ENCODE results near the gene MICOS13.

The MICOS13 gene

DNA sequence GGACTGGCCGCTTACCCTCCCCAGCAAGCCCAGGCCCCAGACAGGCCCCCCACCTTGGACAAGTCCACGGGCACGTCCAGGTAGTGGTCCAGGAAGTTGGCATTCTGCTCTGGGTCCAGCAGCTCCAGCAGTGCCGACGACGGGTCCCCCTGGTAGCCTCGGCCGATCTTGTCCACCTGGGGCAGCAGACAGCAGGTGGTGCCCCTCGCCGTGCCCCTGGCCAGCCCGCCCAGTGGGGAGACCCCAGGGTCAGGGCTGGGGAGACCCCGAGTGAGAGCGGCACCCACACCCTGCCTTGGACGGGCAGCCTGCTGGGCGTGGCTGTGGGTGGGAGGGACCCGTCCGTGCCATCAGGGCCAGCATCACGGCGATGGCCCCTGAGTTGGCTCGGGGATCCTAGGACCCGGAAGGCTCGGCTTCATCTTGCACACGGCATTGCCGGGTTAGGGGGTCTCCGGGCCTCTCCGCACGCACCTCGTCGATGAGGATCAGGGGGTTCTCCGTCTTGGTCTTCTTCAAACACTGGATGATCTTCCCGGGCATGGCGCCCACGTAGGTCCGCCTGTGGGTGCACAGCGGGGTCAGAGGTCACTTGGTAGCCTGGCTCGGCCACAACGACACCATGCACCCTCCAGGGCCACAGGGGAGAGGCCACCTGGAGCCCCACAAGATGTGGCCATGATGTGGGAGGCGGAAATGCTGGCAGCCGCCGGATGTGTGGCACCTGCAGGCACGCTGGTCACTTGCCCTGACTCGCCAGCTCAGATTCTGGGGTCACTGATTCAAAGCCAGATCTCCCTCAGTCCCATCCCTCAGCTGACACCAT, 16.1 kb upstream of the MICOS13 start:
- peak overlapping the region; percentile 61 for H3K27ac Mint-ChIP-seq (ENCODE audit: low read depth)
- H3K36me3 Mint-ChIP-seq (ENCODE audit: insufficient read depth), result peaks cover 68% of the 10 kb centered on the region
- peaks cover 11% of the 10 kb centered on the region for H3K4me1 Mint-ChIP-seq
- no peaks in the 10 kb centered on the region for H3K9me3 Mint-ChIP-seq
- no peaks in the 10 kb centered on the region for H3K27me3 Mint-ChIP-seq
- ATAC-seq (replicated peaks; ENCODE audit: extremely low read depth, poor library complexity, severe bottlenecking) (no peak), DNase-seq (ENCODE audit: low spot score in 2 of 2) (no peak)
- H3K4me3 Mint-ChIP-seq, result no peak overlapping the region

DNA sequence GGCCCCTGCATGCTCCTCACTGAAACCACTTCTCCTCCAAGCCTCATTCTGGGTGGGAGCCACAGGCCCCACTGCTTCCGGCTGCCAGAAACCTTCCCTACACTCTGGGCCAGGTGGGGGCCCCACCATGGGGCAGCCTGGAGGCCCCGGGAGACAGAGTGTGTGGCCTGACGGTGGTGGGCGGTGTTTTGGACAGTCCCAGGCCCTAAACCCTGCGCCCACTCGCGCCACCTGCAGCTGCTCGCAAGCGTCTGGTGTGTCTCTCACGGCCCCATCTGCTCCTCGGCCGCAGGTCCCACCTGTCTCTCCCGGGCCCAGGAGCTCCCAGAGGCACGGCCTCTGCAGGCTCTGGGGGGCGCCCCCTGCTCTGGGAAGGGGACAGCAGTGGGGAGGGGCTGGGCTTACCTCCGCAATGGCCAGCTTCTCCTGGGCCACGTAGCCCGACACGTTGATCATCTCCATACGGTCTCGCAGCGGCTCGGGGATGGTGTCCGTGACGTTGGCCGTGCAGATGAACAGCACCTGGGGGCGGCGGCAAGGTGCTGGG, 15.4 kb upstream of the MICOS13 start:
- DNase-seq (ENCODE audit: low spot score in 2 of 2), result no peak
- Mint-ChIP-seq H3K4me1 (peaks cover 15% of the 10 kb centered on the region), H3K36me3 (ENCODE audit: insufficient read depth) (peaks cover 70% of the 10 kb centered on the region), H3K27me3 (no peaks in the 10 kb centered on the region), H3K9me3 (no peaks in the 10 kb centered on the region), H3K27ac (ENCODE audit: low read depth) (peak overlapping the region; percentile 61), H3K4me3 (no peak overlapping the region)
- no peak for ATAC-seq (replicated peaks; ENCODE audit: extremely low read depth, poor library complexity, severe bottlenecking)

DNA sequence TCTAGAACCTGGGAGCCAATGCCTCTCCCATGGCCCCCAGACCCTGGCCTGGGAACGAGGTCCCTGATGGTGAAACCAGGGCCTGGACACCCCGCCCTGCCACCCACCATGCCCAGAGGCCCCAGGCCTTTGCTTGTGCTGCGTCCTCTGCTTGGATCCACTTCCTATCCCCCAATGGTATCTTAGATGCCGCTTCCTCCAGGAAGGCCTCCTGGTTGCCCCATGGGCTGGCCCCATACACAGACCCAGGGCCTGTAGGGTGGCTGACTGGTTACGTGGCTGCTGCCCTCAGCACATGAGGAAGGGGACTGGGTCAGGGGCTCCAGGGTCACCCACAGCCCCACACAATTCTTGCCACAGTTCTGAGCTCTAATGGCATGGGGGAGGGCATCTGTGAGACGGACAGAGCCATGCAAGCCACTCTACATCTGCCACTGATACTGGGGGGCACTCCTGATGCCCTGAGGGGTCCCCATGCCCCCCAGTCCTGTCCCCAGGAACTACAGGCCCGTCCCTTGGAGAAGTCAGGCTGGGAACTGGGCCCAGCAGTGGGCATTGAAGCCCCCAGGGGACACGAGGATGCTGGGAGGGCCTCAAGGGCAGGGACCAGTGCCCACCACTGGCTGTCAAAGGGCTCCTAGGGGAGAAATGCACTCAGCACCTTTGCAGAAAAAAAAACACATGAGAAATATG, 14.8 kb upstream of the MICOS13 start:
- Mint-ChIP-seq H3K4me1 (peaks cover 21% of the 10 kb centered on the region), H3K9me3 (no peaks in the 10 kb centered on the region)
- ATAC-seq (replicated peaks; ENCODE audit: extremely low read depth, poor library complexity, severe bottlenecking), result no peak

DNA sequence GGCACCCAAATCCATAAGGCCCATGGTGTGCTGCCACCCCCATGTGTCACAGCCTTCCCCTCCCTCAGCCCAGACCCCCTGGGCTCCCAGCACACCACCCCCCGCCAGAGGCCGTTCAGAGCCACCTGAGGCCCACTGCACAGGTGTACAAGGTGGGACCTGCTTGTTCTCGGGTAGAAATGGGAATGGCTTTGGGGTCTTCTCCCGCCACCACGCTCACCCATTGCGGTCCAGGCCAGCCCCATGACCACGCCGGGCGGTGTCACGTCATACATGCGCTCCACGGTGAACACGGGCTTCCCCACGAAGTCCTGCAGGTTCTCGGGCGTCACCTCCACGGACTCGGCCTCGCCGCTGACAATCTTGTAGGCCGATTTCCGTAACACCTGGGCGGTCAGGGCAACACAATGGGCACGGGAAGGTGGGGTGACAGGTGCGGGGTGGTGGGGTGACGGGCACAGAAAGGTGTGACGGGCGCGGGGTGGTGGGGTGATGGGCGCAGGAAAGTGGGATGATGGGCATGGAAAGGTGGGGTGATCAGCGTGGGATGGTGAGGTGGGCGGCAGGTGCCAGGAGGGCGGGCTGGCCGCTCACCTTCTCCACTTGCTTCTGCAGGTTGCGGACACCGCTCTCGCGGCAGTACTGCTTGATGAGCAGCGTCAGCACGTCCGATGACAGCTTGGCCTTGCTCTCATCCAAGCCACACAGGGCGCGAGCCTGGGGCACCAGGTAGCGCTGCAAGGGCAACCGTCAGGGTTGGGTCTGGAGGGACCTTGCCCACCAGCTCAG, 14.0 kb upstream of the MICOS13 start:
- H3K27me3 Mint-ChIP-seq, result no peaks in the 10 kb centered on the region
- peak overlapping the region; percentile 90 for H3K27ac Mint-ChIP-seq (ENCODE audit: low read depth)
- H3K4me3 Mint-ChIP-seq, result peak overlapping the region; percentile 7
- H3K36me3 Mint-ChIP-seq (ENCODE audit: insufficient read depth), result peaks cover 74% of the 10 kb centered on the region
- DNase-seq (ENCODE audit: low spot score in 2 of 2), result no peak
- peaks cover 26% of the 10 kb centered on the region for H3K4me1 Mint-ChIP-seq
- no peaks in the 10 kb centered on the region for H3K9me3 Mint-ChIP-seq
- ATAC-seq (replicated peaks; ENCODE audit: extremely low read depth, poor library complexity, severe bottlenecking), result no peak

More for the DNA sequence above, 14.8 kb upstream of the MICOS13 start:
- no peaks in the 10 kb centered on the region for H3K27me3 Mint-ChIP-seq
- H3K36me3 Mint-ChIP-seq (ENCODE audit: insufficient read depth), result peaks cover 72% of the 10 kb centered on the region
- H3K27ac Mint-ChIP-seq (ENCODE audit: low read depth), result peak overlapping the region; percentile 90
- H3K4me3 Mint-ChIP-seq, result no peak overlapping the region
- DNase-seq (ENCODE audit: low spot score in 2 of 2), result no peak

DNA sequence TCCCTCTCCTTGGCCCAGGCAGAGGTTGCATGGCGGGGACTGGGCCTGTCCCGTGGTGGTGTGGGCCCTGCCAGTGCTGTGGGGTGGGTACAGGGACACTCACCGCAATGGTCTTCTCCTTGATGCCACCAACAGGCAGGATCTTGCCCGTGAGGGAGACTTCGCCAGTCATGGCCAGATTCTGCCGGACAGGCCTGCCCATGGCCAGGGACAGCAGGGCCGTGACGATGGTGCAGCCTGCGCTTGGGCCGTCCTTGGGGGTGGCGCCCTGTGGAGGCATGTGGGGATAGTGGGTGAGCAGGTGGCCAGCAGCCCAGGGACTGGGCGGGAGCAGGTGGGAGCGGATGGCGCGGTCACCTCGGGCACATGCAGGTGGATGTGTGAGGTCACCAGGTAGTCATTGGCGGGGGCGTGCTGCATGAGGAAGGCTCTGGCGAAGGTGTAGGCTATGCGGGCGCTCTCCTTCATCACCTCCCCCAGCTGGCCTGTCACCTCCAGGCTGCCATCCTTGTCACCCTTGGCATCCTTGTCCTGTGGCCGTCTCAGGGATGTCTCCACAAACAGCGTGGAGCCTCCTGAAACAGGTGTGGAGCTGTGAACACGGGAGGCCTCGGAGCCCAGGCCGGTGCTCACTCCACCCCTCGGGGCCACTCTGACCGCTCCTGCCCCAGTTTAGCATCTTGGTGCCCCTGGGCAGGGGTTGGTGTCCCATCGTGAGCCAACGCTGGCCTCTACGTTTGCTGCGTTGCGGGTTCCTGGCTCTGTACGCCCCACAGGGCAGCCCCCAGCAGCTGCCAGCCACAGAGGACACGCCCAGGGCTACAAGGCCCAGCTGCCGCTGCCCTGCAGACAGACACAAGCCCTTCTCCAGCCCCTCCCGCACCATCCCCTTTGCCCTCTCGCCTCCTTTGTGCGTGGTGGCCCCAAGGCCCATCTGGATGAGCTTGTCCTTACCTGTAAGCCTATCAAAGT, 13.2 kb upstream of the MICOS13 start:
- no peaks in the 10 kb centered on the region for H3K27me3 Mint-ChIP-seq
- DNase-seq (ENCODE audit: low spot score in 2 of 2) (no peak), ATAC-seq (replicated peaks; ENCODE audit: extremely low read depth, poor library complexity, severe bottlenecking) (no peak)
- no peaks in the 10 kb centered on the region for H3K9me3 Mint-ChIP-seq
- peak overlapping the region; percentile 90 for H3K27ac Mint-ChIP-seq (ENCODE audit: low read depth)
- peak overlapping the region; percentile 95 for H3K4me3 Mint-ChIP-seq
- H3K4me1 Mint-ChIP-seq, result peaks cover 27% of the 10 kb centered on the region
- peaks cover 71% of the 10 kb centered on the region for H3K36me3 Mint-ChIP-seq (ENCODE audit: insufficient read depth)

DNA sequence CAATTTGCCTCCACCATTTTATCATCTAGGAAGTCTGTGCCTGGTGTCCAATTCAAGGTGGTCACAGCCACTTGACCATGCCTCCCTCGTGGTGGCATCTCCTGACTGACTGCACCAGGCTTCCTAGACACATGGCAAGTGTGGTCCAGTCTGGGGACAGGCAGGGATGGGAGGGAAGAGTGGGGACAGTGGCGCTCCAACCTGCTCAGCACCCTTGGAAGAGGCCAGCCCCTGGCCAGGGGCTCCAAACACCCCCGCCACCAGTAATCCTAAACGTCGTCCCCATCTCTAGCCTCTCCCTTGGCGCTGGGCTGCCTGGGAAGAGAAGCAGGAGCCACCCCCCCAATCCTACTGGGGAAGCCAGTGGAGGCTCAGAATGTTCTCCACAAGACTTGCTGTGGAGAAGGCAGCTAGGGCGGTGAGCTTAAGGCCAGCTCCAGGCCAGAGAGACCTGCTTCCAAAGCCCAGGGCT, 12.4 kb upstream of the MICOS13 start:
- H3K4me1 Mint-ChIP-seq, result peaks cover 32% of the 10 kb centered on the region
- peaks cover 70% of the 10 kb centered on the region for H3K36me3 Mint-ChIP-seq (ENCODE audit: insufficient read depth)
- ATAC-seq (replicated peaks; ENCODE audit: extremely low read depth, poor library complexity, severe bottlenecking), result no peak
- no peaks in the 10 kb centered on the region for H3K27me3 Mint-ChIP-seq
- H3K4me3 Mint-ChIP-seq, result peak overlapping the region; percentile 95
- DNase-seq (ENCODE audit: low spot score in 2 of 2), result no peak
- H3K27ac Mint-ChIP-seq (ENCODE audit: low read depth), result peak overlapping the region; percentile 62
- no peaks in the 10 kb centered on the region for H3K9me3 Mint-ChIP-seq

DNA sequence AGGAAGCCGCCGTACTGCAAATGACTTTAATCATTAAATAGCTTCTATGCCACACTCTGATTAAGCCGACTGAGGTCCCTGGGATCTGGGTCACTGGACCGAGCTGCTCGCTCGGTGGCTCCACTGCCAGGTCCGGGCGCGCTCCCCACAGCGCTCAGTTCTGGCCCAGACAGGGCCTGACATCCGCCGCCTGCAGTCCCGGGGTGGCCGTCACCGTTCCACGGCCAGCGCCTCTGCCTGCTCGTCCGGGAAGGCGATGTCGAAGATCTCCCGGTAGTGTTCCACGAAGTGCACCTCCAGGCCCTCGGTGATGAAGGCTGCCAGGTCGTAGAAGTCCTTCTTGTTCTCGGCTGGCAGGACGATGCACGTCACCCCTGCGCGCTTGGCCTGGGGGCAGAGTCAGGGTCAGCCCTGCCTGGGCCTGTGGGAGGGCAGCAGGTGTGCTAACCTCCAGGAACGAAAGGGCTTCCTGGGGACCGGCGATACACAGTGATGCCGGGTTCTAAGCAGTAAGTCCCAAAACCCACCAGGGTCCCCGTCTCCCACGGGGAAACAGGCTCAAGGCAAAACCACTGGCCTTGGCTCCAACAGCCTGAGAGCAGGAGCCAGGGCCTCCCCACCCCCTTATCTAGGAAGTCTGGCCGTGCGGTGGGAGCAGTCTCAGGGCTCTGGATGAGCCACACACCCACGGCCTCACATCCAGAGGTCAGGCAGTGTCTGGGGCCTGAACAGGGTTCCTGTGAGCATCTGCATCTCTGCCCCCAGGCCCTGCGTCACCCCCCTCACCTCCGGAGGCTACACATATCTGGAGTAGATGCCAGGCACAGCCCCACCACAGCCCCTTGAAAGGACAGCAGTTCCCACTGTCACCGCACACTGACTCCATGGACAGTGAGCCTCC, 11.8 kb upstream of the MICOS13 start:
- no peak for ATAC-seq (replicated peaks; ENCODE audit: extremely low read depth, poor library complexity, severe bottlenecking)
- peak overlapping the region; percentile 62 for H3K27ac Mint-ChIP-seq (ENCODE audit: low read depth)
- no peak for DNase-seq (ENCODE audit: low spot score in 2 of 2)
- H3K9me3 Mint-ChIP-seq, result no peaks in the 10 kb centered on the region
- peaks cover 66% of the 10 kb centered on the region for H3K36me3 Mint-ChIP-seq (ENCODE audit: insufficient read depth)
- H3K4me3 Mint-ChIP-seq, result peak overlapping the region; percentile 95
- peaks cover 32% of the 10 kb centered on the region for H3K4me1 Mint-ChIP-seq
- H3K27me3 Mint-ChIP-seq, result no peaks in the 10 kb centered on the region

DNA sequence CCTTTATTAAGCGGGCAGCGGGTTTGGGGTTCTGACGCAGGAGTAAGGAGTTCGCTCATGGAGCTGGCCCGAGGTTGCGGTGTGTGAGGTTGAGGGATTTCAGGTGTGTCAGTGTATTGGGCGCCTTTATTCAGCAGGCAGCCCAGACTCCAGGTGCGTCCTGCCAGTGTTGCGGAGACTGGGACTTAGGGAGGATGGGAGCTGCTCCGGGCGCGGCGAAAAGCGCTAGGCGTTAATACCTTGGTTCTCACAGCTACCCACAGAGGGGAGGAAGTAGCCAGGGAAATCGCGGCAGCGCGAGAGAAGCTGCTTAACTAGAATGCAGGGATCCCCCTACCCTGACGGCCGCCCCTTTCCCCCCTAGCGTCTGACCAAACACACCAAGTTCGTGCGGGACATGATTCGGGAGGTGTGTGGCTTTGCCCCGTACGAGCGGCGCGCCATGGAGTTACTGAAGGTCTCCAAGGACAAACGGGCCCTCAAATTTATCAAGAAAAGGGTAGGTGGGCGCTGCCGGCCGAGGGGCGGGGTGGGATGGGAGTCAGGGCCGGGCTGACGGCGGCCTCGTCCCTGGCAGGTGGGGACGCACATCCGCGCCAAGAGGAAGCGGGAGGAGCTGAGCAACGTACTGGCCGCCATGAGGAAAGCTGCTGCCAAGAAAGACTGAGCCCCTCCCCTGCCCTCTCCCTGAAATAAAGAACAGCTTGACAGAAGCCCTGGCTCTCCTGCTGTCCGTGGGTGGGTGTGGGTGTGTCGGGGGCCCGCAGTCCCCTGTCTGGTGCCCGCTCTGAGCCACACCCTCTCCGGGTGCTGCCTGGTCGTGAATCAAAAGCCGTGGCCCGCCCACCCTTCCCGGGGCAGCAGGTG, 10.9 kb upstream of the MICOS13 start:
- DNase-seq (ENCODE audit: low spot score in 2 of 2), result no peak
- Mint-ChIP-seq H3K4me3 (peak overlapping the region; percentile 95), H3K36me3 (ENCODE audit: insufficient read depth) (peaks cover 63% of the 10 kb centered on the region), H3K27me3 (no peaks in the 10 kb centered on the region), H3K9me3 (no peaks in the 10 kb centered on the region), H3K4me1 (peaks cover 32% of the 10 kb centered on the region), H3K27ac (ENCODE audit: low read depth) (peak overlapping the region; percentile 99)
- peak; percentile 22 for ATAC-seq (replicated peaks; ENCODE audit: extremely low read depth, poor library complexity, severe bottlenecking)

DNA sequence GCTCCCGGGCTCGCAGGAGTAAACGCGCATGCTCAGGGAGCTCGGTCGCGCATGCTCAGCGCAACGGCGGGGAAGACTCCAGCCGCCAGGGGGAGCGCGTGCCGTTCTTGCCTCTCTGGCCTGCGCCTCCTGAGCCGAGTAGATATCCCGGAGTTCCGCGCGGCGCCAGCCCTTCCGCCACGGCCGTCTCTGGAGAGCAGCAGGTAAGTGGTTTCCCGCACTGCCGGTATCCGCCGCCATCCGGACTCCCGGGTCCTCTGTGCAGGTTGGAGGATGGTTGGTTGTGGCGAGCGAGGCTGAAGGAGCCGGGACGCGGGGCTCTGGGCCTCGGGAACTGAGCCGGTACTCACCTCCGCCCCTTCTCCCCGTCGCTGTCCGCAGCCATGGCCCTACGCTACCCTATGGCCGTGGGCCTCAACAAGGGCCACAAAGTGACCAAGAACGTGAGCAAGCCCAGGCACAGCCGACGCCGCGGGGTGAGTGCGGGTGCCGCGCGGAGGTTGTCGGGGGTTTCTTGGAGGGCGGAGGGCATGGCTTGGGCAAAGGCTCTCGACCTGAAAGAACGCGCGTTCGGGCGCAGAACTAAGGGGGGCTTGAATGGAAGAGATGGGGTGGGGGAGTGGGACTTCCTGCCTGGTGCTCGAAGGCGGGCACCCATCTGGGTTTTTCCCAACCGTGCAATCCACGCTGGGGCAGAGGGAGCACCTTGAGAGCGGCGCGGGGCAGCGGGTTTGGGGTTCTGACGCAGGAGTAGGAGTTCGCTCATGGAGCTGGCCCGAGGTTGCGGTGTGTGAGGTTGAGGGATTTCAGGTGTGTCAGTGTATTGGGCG, 10.0 kb upstream of the MICOS13 start, which contains the start of gene RPL36:
Gene RPL36, plus strand, starts transcription at position 171 of the 830 bp plus-strand sequence. Its CDS starts 213 bp downstream, at position 384.
- Mint-ChIP-seq H3K4me1 (peaks cover 32% of the 10 kb centered on the region), H3K9me3 (no peaks in the 10 kb centered on the region), H3K36me3 (ENCODE audit: insufficient read depth) (peaks cover 57% of the 10 kb centered on the region), H3K27ac (ENCODE audit: low read depth) (peak within 1 kb of the TSS; percentile 99), H3K4me3 (peak within 1 kb of the TSS; percentile 95), H3K27me3 (no peaks in the 10 kb centered on the region)
- ATAC-seq (replicated peaks; ENCODE audit: extremely low read depth, poor library complexity, severe bottlenecking) (peak; percentile 65), DNase-seq (ENCODE audit: low spot score in 2 of 2) (peak; percentile 98 to 100)

All from central memory CD8-positive, alpha-beta T cell (primary cell).